ENCODE data around the gene SOCS7. TPM values are rescaled to one million over a fixed set of nuclear protein-coding genes. Genes with fewer than 3 reads are reported as not detected.

SOCS7 gene
- total RNA-seq, 1 donor from 2014 or later, result 16.8 TPM

- Histone ChIP-seq H4K20me1 (ENCODE audit: insufficient read depth, low read length) (no peaks in the 10 kb centered on the region), H3K4me3 (ENCODE audit: insufficient read depth, low read depth, low read length) (no peak overlapping the region), H3K9ac (ENCODE audit: low read length) (no peak overlapping the region), H3K27me3 (ENCODE audit: insufficient read depth, low read length) (no peaks in the 10 kb centered on the region), H3K4me2 (ENCODE audit: low read length) (no peak overlapping the region), H3K4me1 (ENCODE audit: insufficient read depth, low read length) (no peaks in the 10 kb centered on the region), H3K9me3 (ENCODE audit: insufficient read depth, low read depth, low read length) (no peaks in the 10 kb centered on the region), H2AFZ (ENCODE audit: low read depth, low read length) (no peak overlapping the region), H3K36me3 (ENCODE audit: insufficient read depth, low read length) (peaks cover 15% of the 10 kb centered on the region), H3K27ac (ENCODE audit: low read depth, low read length) (no peak overlapping the region), H3K79me2 (ENCODE audit: insufficient read depth, low read length) (no peaks in the 10 kb centered on the region)
- H3K4me1 Mint-ChIP-seq (ENCODE audit: low read depth, unreplicated experiment), result no peaks in the 10 kb centered on the region
- peaks cover 2% of the 10 kb centered on the region for H3K9me3 Mint-ChIP-seq (ENCODE audit: unreplicated experiment)
- TF ChIP-seq CTCF (IDR thresholded peaks at IDR 0.05; ENCODE audit: insufficient read depth, low read depth, low read length), result no peak
- FAIRE-seq, result no peak
- H3K36me3 Mint-ChIP-seq (ENCODE audit: low read depth, unreplicated experiment), result peaks cover 11% of the 10 kb centered on the region
- no peak overlapping the region for H3K27ac Mint-ChIP-seq (ENCODE audit: unreplicated experiment)
- H3K4me3 Mint-ChIP-seq (ENCODE audit: unreplicated experiment), result no peak overlapping the region
- no peak for DNase-seq (ENCODE audit: low read depth)
- no peaks in the 10 kb centered on the region for H3K27me3 Mint-ChIP-seq (ENCODE audit: low read depth, unreplicated experiment)
Measured at GRCh38 chr17:38379448-38379847, 27.8 kb downstream of the SOCS7 start.

- Histone ChIP-seq H3K9me3 (ENCODE audit: insufficient read depth, low read depth, low read length) (no peaks in the 10 kb centered on the region), H3K79me2 (ENCODE audit: insufficient read depth, low read length) (no peaks in the 10 kb centered on the region), H3K36me3 (ENCODE audit: insufficient read depth, low read length) (peaks cover 12% of the 10 kb centered on the region), H3K4me2 (ENCODE audit: low read length) (no peak overlapping the region), H2AFZ (ENCODE audit: low read depth, low read length) (no peak overlapping the region), H3K4me1 (ENCODE audit: insufficient read depth, low read length) (no peaks in the 10 kb centered on the region), H3K9ac (ENCODE audit: low read length) (no peak overlapping the region), H3K27ac (ENCODE audit: low read depth, low read length) (no peak overlapping the region), H4K20me1 (ENCODE audit: insufficient read depth, low read length) (peaks cover 6% of the 10 kb centered on the region), H3K27me3 (ENCODE audit: insufficient read depth, low read length) (no peaks in the 10 kb centered on the region), H3K4me3 (ENCODE audit: insufficient read depth, low read depth, low read length) (no peak overlapping the region)
- no peak for TF ChIP-seq EZH2 (IDR thresholded peaks at IDR 0.05; ENCODE audit: insufficient read depth, low read length)
- TF ChIP-seq CTCF (IDR thresholded peaks at IDR 0.05; ENCODE audit: insufficient read depth, low read depth, low read length), result no peak
- Mint-ChIP-seq H3K36me3 (ENCODE audit: low read depth, unreplicated experiment) (peaks cover 25% of the 10 kb centered on the region), H3K4me1 (ENCODE audit: low read depth, unreplicated experiment) (no peaks in the 10 kb centered on the region), H3K27me3 (ENCODE audit: low read depth, unreplicated experiment) (no peaks in the 10 kb centered on the region), H3K27ac (ENCODE audit: unreplicated experiment) (no peak overlapping the region), H3K9me3 (ENCODE audit: unreplicated experiment) (no peaks in the 10 kb centered on the region), H3K4me3 (ENCODE audit: unreplicated experiment) (no peak overlapping the region)
- DNase-seq (ENCODE audit: low read depth) (no peak), FAIRE-seq (no peak)
Measured at GRCh38 chr17:38395090-38395489, 43.4 kb downstream of the SOCS7 start.

DNA sequence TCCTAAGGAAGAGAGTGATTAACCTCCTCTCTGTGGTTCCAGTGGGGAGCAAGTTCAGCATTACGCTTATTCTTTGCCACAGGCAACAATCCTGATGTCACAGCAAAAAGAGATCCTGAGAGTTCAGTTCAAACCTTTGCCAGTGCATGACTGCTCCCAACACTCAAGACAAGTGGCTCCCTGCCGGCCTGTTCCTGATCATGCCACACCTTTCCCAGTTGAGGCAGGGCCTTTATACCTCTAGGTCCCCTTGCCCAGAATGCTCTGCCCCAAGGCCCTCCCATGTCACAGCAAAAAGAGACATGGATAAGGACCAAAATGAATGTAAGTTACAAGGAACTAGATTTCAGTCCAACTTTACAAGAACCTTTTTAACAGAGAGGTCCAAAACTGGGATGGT, 45.6 kb downstream of the SOCS7 start:
- H4K20me1 ChIP-seq (ENCODE audit: insufficient read depth, low read length), result no peaks in the 10 kb centered on the region
- Mint-ChIP-seq H3K4me3 (ENCODE audit: unreplicated experiment) (no peak overlapping the region), H3K36me3 (ENCODE audit: low read depth, unreplicated experiment) (peaks cover 37% of the 10 kb centered on the region), H3K27ac (ENCODE audit: unreplicated experiment) (no peak overlapping the region), H3K4me1 (ENCODE audit: low read depth, unreplicated experiment) (no peaks in the 10 kb centered on the region), H3K9me3 (ENCODE audit: unreplicated experiment) (no peaks in the 10 kb centered on the region), H3K27me3 (ENCODE audit: low read depth, unreplicated experiment) (no peaks in the 10 kb centered on the region)
- no peak overlapping the region for H2AFZ ChIP-seq (ENCODE audit: low read depth, low read length)
- no peak overlapping the region for H3K4me3 ChIP-seq (ENCODE audit: insufficient read depth, low read depth, low read length)
- H3K36me3 ChIP-seq (ENCODE audit: insufficient read depth, low read length), result peaks cover 15% of the 10 kb centered on the region
- no peaks in the 10 kb centered on the region for H3K27me3 ChIP-seq (ENCODE audit: insufficient read depth, low read length)
- H3K9me3 ChIP-seq (ENCODE audit: insufficient read depth, low read depth, low read length), result no peaks in the 10 kb centered on the region
- no peak for DNase-seq (ENCODE audit: low read depth)
- H3K79me2 ChIP-seq (ENCODE audit: insufficient read depth, low read length), result no peaks in the 10 kb centered on the region
- no peak overlapping the region for H3K27ac ChIP-seq (ENCODE audit: low read depth, low read length)
- H3K4me1 ChIP-seq (ENCODE audit: insufficient read depth, low read length), result no peaks in the 10 kb centered on the region
- no peak overlapping the region for H3K9ac ChIP-seq (ENCODE audit: low read length)
- no peak for FAIRE-seq
- H3K4me2 ChIP-seq (ENCODE audit: low read length), result no peak overlapping the region
- no peak for TF ChIP-seq CTCF (IDR thresholded peaks at IDR 0.05; ENCODE audit: insufficient read depth, low read depth, low read length)
- no peak for TF ChIP-seq EZH2 (IDR thresholded peaks at IDR 0.05; ENCODE audit: insufficient read depth, low read length)
